Endothelial cell of umbilical vein (primary cell): ENCODE measurements around the gene CHIT1. TPM values are rescaled to one million over a fixed set of nuclear protein-coding genes. Genes with fewer than 3 reads are reported as not detected.

ENCODE experiments used
- BruUV-seq: library from RNA; stranded (reverse); fragments of 400-500 nt; replicated peaks from 2 replicates; lab custom pipeline; 2021; lab: Mats Ljungman, UMichigan
- CTCF ChIA-PET: fragments of 300-600, 350-600 bp; sonication (Branson Sonifier 250); formaldehyde crosslinking; loops from one replicate; lab custom pipeline; 2021; ENCODE audit warnings: antibody characterized with exemption, inconsistent platforms; lab: Charles Lee
- POLR2A ChIA-PET: fragments of 300-600, 350-600 bp; sonication (Branson Sonifier 250); formaldehyde crosslinking; loops from one replicate; lab custom pipeline; 2021; ENCODE audit warnings: antibody characterized with exemption, inconsistent platforms; lab: Charles Lee
- DNase-seq: peaks from one replicate; pipeline ENCODE4 v3.0.0-alpha.2; 2011; ENCODE audit warnings: low read depth, low spot score
- FAIRE-seq: peaks from 2 replicates; lab custom pipeline; 2011; peaks lifted over from hg19 to GRCh38; lab: Jason Lieb, UNC
- H2AFZ ChIP-seq: 2 replicates; pipeline ENCODE4 v1.6.0; 2012; ENCODE audit warnings: low read depth, low read length, control low read depth, inconsistent platforms
- H3K27ac ChIP-seq: 2 replicates; pipeline ENCODE4 v1.5.1; 2011; ENCODE audit warnings: low read depth, mild to moderate bottlenecking, control low read depth, low read length, moderate library complexity; ENCODE audit not compliant: insufficient read depth
- H3K27me3 ChIP-seq, 2 experiments: 2 replicates each; pipeline versions ENCODE4 v1.6.0 to v1.6.1; 2011; ENCODE audit warnings: low read length in 2 of 2, mixed read lengths in 1 of 2; ENCODE audit not compliant: control insufficient read depth in 2 of 2, insufficient read depth in 2 of 2
- H3K36me3 ChIP-seq, 2 experiments: 2 replicates in 1 of 2; 3 replicates in 1 of 2; pipeline ENCODE4 v1.5.1; 2011; ENCODE audit warnings: low read length in 2 of 2, mild to moderate bottlenecking in 1 of 2, moderate library complexity in 1 of 2; ENCODE audit not compliant: control insufficient read depth in 2 of 2, insufficient read depth in 2 of 2; ENCODE audit errors: extremely low read depth in 1 of 2
- H3K4me1 ChIP-seq: 3 replicates; pipeline ENCODE4 v1.5.1; 2011; ENCODE audit warnings: mild to moderate bottlenecking, low read length; ENCODE audit not compliant: control insufficient read depth, insufficient read depth; ENCODE audit errors: extremely low read depth
- H3K4me2 ChIP-seq: 2 replicates; pipeline ENCODE4 v1.6.1; 2011; ENCODE audit warnings: low read length, control low read depth, mixed read lengths; ENCODE audit not compliant: insufficient read depth
- H3K4me3 ChIP-seq, 3 experiments: fragments of 200-600 bp in 1 of 3; sonication (generic), shearing (Covaris generic) in 1 of 3; replicated peaks in 1 of 3; 2 replicates each; pipeline ENCODE4 v1.5.1; 2011 to 2016; ENCODE audit warnings: control low read depth in 3 of 3, low read length in 3 of 3, mild to moderate bottlenecking in 2 of 3, inconsistent platforms in 1 of 3, low read depth in 1 of 3, moderate library complexity in 1 of 3; ENCODE audit not compliant: insufficient read depth in 1 of 3
- H3K79me2 ChIP-seq: 2 replicates; pipeline ENCODE4 v1.6.0; 2012; ENCODE audit warnings: low read length, inconsistent platforms; ENCODE audit not compliant: control insufficient read depth, insufficient read depth
- H3K9ac ChIP-seq: replicated peaks from 2 replicates; pipeline ENCODE3; 2011; ENCODE audit warnings: low read length, control low read depth; ENCODE audit not compliant: insufficient read depth; ENCODE audit errors: extremely low read depth
- H3K9me1 ChIP-seq: replicated peaks from 3 replicates; pipeline ENCODE4 v1.6.0; 2011; ENCODE audit warnings: mild to moderate bottlenecking, low read length; ENCODE audit not compliant: control insufficient read depth, insufficient read depth; ENCODE audit errors: extremely low read depth
- H3K9me3 ChIP-seq: replicated peaks from 2 replicates; pipeline ENCODE4 v1.5.1; 2012; ENCODE audit warnings: low read length, inconsistent platforms; ENCODE audit not compliant: control insufficient read depth, insufficient read depth
- H4K20me1 ChIP-seq: replicated peaks from 2 replicates; pipeline ENCODE3; 2011; ENCODE audit warnings: mild to moderate bottlenecking, low read length; ENCODE audit not compliant: control insufficient read depth, insufficient read depth; ENCODE audit errors: extremely low read depth
- CTCF ChIP-seq, 2 donors: IDR thresholded peaks; 1 replicate in 1 of 2; 2 replicates in 1 of 2; pipeline ENCODE4 v1.5.1; 2011; ENCODE audit warnings: low read length in 2 of 2, mild to moderate bottlenecking in 2 of 2, moderate library complexity in 2 of 2, control low read depth in 1 of 2, inconsistent platforms in 1 of 2, low read depth in 1 of 2; ENCODE audit not compliant: insufficient read depth in 1 of 2; ENCODE audit errors: extremely low read depth in 1 of 2
- EZH2 ChIP-seq: IDR thresholded peaks from 2 replicates; pipeline ENCODE4 v1.6.1; 2012; ENCODE audit warnings: borderline replicate concordance, low read depth, mild to moderate bottlenecking, moderate library complexity, low read length, inconsistent platforms; ENCODE audit not compliant: severe bottlenecking
- FOS ChIP-seq: IDR thresholded peaks from 2 replicates; pipeline ENCODE4 v1.6.1; 2011; ENCODE audit warnings: mild to moderate bottlenecking, low read length, moderate library complexity, borderline replicate concordance; ENCODE audit not compliant: insufficient read depth
- GATA2 ChIP-seq: IDR thresholded peaks from 2 replicates; pipeline ENCODE4 v1.7.0; 2011; ENCODE audit warnings: low read depth, mild to moderate bottlenecking, moderate library complexity, mixed read lengths, low read length; ENCODE audit not compliant: insufficient read length, insufficient read depth
- JUN ChIP-seq: IDR thresholded peaks from 2 replicates; pipeline ENCODE4 v1.6.1; 2011; ENCODE audit warnings: borderline replicate concordance, low read depth; ENCODE audit not compliant: insufficient read length, insufficient read depth
- MYC ChIP-seq: IDR thresholded peaks from one replicate; pipeline ENCODE4 v1.6.1; 2011; ENCODE audit warnings: mild to moderate bottlenecking, low read depth, low read length
- POLR2A ChIP-seq: IDR thresholded peaks from 2 replicates; pipeline ENCODE4 v1.6.1; 2012; ENCODE audit warnings: low read depth, mild to moderate bottlenecking, control low read depth, low read length
- POLR2AphosphoS5 ChIP-seq: IDR thresholded peaks from 2 replicates; pipeline ENCODE4 v1.6.1; 2012; ENCODE audit warnings: low read depth, mild to moderate bottlenecking, control low read depth, low read length, moderate library complexity; ENCODE audit not compliant: insufficient read depth
- dilution Hi-C: fragments of 300-500 bp; cut with MboI; formaldehyde crosslinking; loops from one replicate; pipeline ENCODE4 v1.15.0; 2019; ENCODE audit warnings: low sequenced_read_pairs; ENCODE audit not compliant: extremely low pct_ligation_motif_present
- intact Hi-C: fragments of 100-400 bp; cut with micrococcal nuclease; formaldehyde crosslinking; loops from one replicate; pipeline ENCODE4 v1.10.0; 2022
- polyA plus RNA-seq, 4 experiments: library from polyadenylated mRNA; depleted of rRNA in 3 of 4; stranded (reverse) in 3 of 4; unstranded in 1 of 4; fragments of >200 nt; gene quantifications; 2 replicates each; pipeline versions ENCODE4 v1.2.1 to v1.2.3, GENCODE V29; 2011 to 2012; ENCODE audit warnings: missing spikeins in 1 of 4
- total RNA-seq: library from RNA; stranded (reverse); gene quantifications from 2 replicates; pipeline ENCODE4 v1.2.3, GENCODE V29; 2021
- TF ChIP-seq, protein P1 (sequence below): IDR thresholded peaks from 2 replicates; pipeline ENCODE4 v1.6.1; 2011; ENCODE audit not compliant: insufficient read depth, insufficient read length

The CHIT1 gene
- total and polyA plus RNA-seq, 2 donors (not counting 3 experiments of a cell fraction or from before 2014, with no cell fraction given): not detected

GRCh38 chr1:203210350-203210749 lies 19.1 kb downstream of the CHIT1 start:
- FAIRE-seq (no peak), DNase-seq (no peak)
- H3K4me2 ChIP-seq: no peak overlapping the region
- no peaks in the 10 kb centered on the region for H3K36me3 ChIP-seq
- H3K27ac ChIP-seq: no peak overlapping the region
- no peaks in the 10 kb centered on the region for H3K9me3 ChIP-seq
- H3K4me1 ChIP-seq: no peaks in the 10 kb centered on the region
- TF ChIP-seq POLR2A (no peak), JUN (no peak), EZH2 (no peak), CTCF (IDR thresholded peaks at IDR 0.05; ENCODE audit: extremely low read depth in 1 of 2, insufficient read depth in 1 of 2, low read depth in 1 of 2, low read length in 2 of 2) (no peak), GATA2 (no peak), MYC (no peak), FOS (no peak), POLR2AphosphoS5 (no peak)
- TF ChIP-seq, protein P1, sequence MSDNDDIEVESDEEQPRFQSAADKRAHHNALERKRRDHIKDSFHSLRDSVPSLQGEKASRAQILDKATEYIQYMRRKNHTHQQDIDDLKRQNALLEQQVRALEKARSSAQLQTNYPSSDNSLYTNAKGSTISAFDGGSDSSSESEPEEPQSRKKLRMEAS: no peak
- H3K9me1 ChIP-seq: no peaks in the 10 kb centered on the region
- POLR2A ChIA-PET: no interaction called here
- no peak overlapping the region for H3K4me3 ChIP-seq
- no peaks in the 10 kb centered on the region for H3K79me2 ChIP-seq
- CTCF ChIA-PET: interaction anchor here (3.4 to 8.7 kb wide), 2 partner anchors 93 to 168 kb away, joined by 16 to 363 read pairs; no protein-coding TSS in a partner anchor
- no peak overlapping the region for H3K9ac ChIP-seq
- no peak overlapping the region for H2AFZ ChIP-seq
- dilution Hi-C loops: no loop called here
- intact Hi-C loops: no loop called here
- H3K27me3 ChIP-seq: peaks cover 3 to 8% of the 10 kb centered on the region in 2 experiments
- H4K20me1 ChIP-seq: no peaks in the 10 kb centered on the region
- no TSS peak for BruUV-seq
